Activated CD4-positive, alpha-beta T cell treated with anti-CD3 and anti-CD28 coated beads, Interleukin-2, amount 50 U/mL, for 48 hours (primary cell): ENCODE measurements around the gene VSIG4.

Source experiments
- DNase-seq, 2 experiments: peaks; one replicate each; pipeline ENCODE4 v3.0.0-alpha.2; 2020

VSIG4 gene

GRCh38 chrX:66023385-66024091 lies 16.3 kb downstream of the VSIG4 start:
- no peak for DNase-seq

- DNase-seq = no peak
Observed at GRCh38 chrX:66022632-66023384, 17.1 kb downstream of the VSIG4 start.

GRCh38 chrX:66021765-66022631 lies 17.9 kb downstream of the VSIG4 start:
- DNase-seq = no peak

- no peak for DNase-seq
Observed at GRCh38 chrX:66021401-66021764, 18.5 kb downstream of the VSIG4 start.

GRCh38 chrX:66020631-66021334 lies 19.1 kb downstream of the VSIG4 start:
- no peak for DNase-seq

GRCh38 chrX:66019974-66020373 lies 19.9 kb downstream of the VSIG4 start:
- no peak for DNase-seq

- no peak for DNase-seq
Observed at GRCh38 chrX:66019310-66019652, 20.6 kb downstream of the VSIG4 start.

GRCh38 chrX:66018585-66019309 lies 21.1 kb downstream of the VSIG4 start:
- no peak for DNase-seq

GRCh38 chrX:66017659-66018170 lies 22.2 kb downstream of the VSIG4 start:
- DNase-seq = no peak

- DNase-seq = no peak
Observed at GRCh38 chrX:66016905-66017658, 22.8 kb downstream of the VSIG4 start.

GRCh38 chrX:66015900-66016689 lies 23.8 kb downstream of the VSIG4 start:
- no peak for DNase-seq

- no peak for DNase-seq
Observed at GRCh38 chrX:66015152-66015831, 24.6 kb downstream of the VSIG4 start.

- DNase-seq = no peak
Observed at GRCh38 chrX:66014556-66014955, 25.3 kb downstream of the VSIG4 start.

- DNase-seq = no peak
Observed at GRCh38 chrX:66014084-66014483, 25.8 kb downstream of the VSIG4 start.

- DNase-seq = no peak
Observed at GRCh38 chrX:66013194-66013816, 26.6 kb downstream of the VSIG4 start.

GRCh38 chrX:66012094-66012534 lies 27.8 kb downstream of the VSIG4 start:
- no peak for DNase-seq

GRCh38 chrX:66009231-66009845 lies 30.5 kb downstream of the VSIG4 start:
- DNase-seq = no peak

- DNase-seq = no peak
Observed at GRCh38 chrX:66008328-66008970, 31.4 kb downstream of the VSIG4 start.
